ENCODE data around the gene ANKMY1. TPM values are rescaled to one million over a fixed set of nuclear protein-coding genes. Genes with fewer than 3 reads are reported as not detected.

ANKMY1 gene
- total RNA-seq, 4 donors from 2014 or later: 13.3 to 40.8 (median 22.0) TPM

DNA sequence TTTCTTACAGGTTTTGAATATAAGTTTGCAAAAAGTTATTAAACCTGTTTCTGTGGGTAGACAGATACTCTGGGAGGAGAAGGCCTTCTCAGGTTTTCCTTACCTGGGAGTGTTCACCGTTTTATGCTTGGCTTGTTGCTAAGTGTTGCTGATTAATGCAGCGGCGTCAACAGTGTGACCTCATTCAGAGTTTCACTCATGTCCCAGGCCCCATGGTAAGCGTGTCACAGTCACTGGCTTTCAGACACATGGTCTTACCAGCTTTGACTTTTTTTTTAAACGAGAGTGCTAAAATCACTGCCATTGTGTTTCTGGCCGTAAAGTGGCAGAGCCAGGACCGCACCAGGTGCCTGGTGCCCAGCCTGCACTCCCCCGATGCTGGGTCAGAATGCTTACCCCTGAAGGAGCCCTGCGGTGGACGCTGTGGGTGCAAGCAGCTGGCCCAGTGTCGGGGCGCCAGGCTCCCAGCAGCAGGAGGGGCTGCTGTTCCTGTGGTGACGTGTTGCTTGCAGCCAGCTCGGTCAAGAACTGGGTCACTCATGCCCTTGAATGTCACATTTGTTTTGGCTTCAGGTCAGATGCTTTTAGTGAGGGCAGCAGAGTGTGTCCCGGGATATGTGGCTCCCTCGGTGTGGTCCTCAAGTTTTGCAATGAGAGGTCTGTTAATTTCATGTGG is 32.2 kb upstream of the ANKMY1 start:
- no peak for DNase-seq
- intact Hi-C loops (cut with DNase I; ENCODE audit: low total_unique reads): no loop called here
- Histone ChIP-seq H3K36me3 (no peaks in the 10 kb centered on the region), H3K4me1 (peaks cover 5 to 16% of the 10 kb centered on the region in 2 donors), H3K27ac (no peak overlapping the region), H3K4me3 (no peak overlapping the region), H3K27me3 (no peaks in the 10 kb centered on the region), H3K9me3 (no peaks in the 10 kb centered on the region)
- TF ChIP-seq, protein P1, sequence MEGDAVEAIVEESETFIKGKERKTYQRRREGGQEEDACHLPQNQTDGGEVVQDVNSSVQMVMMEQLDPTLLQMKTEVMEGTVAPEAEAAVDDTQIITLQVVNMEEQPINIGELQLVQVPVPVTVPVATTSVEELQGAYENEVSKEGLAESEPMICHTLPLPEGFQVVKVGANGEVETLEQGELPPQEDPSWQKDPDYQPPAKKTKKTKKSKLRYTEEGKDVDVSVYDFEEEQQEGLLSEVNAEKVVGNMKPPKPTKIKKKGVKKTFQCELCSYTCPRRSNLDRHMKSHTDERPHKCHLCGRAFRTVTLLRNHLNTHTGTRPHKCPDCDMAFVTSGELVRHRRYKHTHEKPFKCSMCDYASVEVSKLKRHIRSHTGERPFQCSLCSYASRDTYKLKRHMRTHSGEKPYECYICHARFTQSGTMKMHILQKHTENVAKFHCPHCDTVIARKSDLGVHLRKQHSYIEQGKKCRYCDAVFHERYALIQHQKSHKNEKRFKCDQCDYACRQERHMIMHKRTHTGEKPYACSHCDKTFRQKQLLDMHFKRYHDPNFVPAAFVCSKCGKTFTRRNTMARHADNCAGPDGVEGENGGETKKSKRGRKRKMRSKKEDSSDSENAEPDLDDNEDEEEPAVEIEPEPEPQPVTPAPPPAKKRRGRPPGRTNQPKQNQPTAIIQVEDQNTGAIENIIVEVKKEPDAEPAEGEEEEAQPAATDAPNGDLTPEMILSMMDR (IDR thresholded peaks at IDR 0.05): no peak
- TF ChIP-seq POLR2A (IDR thresholded peaks at IDR 0.05): no peak

DNA sequence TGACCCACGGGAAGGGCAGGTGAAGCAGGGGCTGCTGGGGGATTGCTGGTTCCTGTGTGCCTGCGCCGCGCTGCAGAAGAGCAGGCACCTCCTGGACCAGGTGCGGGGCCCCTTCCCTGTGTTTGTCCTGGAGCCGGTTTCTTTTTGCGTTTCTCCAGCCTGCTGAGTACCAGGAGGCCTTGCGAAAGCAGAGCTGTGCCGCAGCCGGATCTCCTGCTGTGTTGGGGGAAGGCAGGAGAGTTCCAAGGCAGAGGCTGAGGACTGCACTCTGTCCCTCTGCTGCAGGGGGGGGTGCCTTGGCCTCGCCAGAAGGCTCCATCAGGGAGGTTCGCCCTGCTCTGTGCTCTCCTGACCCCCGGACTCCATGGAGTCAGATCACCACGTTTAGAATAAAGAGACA is 31.6 kb upstream of the ANKMY1 start:
- intact Hi-C loops (cut with DNase I; ENCODE audit: low total_unique reads): no loop called here
- DNase-seq: no peak
- Histone ChIP-seq H3K27me3 (no peaks in the 10 kb centered on the region), H3K36me3 (no peaks in the 10 kb centered on the region), H3K9me3 (no peaks in the 10 kb centered on the region), H3K4me1 (peaks cover 11 to 22% of the 10 kb centered on the region in 2 donors), H3K27ac (no peak overlapping the region), H3K4me3 (no peak overlapping the region)
- TF ChIP-seq, protein P1 (IDR thresholded peaks at IDR 0.05): no peak
- TF ChIP-seq POLR2A (IDR thresholded peaks at IDR 0.05): no peak

DNA sequence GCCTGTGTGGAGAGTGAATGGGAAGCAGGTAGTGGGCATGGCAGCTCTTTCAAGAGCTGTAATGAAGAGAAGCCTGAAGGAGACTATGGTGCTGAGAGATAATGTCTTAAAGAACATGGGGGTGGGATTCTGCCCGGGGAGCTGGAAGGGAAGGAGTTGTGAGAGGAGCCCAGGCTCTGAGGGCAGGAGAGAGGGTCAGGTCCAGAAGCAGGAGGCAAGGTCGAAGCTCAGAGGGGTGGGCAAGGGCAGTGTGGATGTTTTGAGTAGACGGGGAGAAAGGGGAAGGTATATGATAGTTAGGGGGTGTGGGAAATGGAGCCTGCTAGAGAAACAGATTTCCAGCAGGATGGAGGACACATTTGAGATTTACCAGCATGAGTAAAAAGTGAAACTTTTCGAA is 30.9 kb upstream of the ANKMY1 start:
- Histone ChIP-seq H3K36me3 (no peaks in the 10 kb centered on the region), H3K27me3 (no peaks in the 10 kb centered on the region), H3K9me3 (no peaks in the 10 kb centered on the region), H3K4me1 (peaks cover 15 to 24% of the 10 kb centered on the region in 2 donors), H3K27ac (no peak overlapping the region), H3K4me3 (no peak overlapping the region)
- intact Hi-C loops (cut with DNase I; ENCODE audit: low total_unique reads): no loop called here
- TF ChIP-seq, protein P1 (IDR thresholded peaks at IDR 0.05): no peak
- DNase-seq: no peak

DNA sequence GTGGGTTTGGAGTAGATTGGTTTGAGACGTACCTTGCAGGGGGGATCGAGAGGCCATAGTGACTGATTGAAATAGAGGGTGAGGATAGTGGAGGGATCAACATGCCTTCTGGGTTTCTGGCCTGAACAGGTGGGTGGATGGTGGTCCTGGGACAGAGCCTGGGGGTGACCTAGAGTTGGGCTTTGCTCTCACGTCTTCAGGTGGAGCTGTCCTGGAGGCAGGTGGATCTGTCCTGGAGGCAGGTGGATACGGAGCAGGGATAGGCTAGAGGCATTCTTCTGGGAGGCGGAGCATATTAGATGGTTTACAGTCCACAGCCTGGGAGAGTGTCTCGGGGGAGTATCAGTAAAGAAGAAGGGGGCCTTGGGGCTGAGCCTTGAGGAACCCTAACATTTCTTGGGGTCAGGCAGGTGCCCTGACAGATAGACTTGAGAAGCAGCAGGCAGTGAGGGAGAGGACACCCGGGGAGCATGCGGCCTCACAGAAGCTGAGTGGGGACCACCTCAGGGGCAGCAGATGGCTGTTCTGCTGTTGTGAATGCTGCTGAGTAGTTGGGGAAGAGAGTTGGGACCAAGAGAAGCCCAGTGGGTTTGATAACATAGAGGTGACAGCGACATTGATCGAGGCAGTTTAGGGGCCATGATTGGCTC is 30.3 kb upstream of the ANKMY1 start:
- no peak for DNase-seq
- H3K27me3 ChIP-seq: no peaks in the 10 kb centered on the region

More for the DNA sequence above, 30.3 kb upstream of the ANKMY1 start:
- no peak overlapping the region for H3K27ac ChIP-seq
- H3K9me3 ChIP-seq: no peaks in the 10 kb centered on the region
- TF ChIP-seq, protein P1 (IDR thresholded peaks at IDR 0.05): no peak
- TF ChIP-seq POLR2A (IDR thresholded peaks at IDR 0.05): no peak
- H3K4me1 ChIP-seq: peaks cover 16 to 24% of the 10 kb centered on the region in 2 donors
- intact Hi-C loops (cut with DNase I; ENCODE audit: low total_unique reads): no loop called here
- H3K4me3 ChIP-seq: no peak overlapping the region
- H3K36me3 ChIP-seq: no peaks in the 10 kb centered on the region
